Right atrium auricular region (tissue), 2 donors: ENCODE measurements around the gene CCDC69. TPM values are rescaled to one million over a fixed set of nuclear protein-coding genes. Genes with fewer than 3 reads are reported as not detected.

Experiments used
- DNase-seq: peaks from one replicate; pipeline ENCODE4 v3.0.0-alpha.2; 2019; ENCODE audit warnings: low spot score
- H3K27ac ChIP-seq, 2 donors: fragments of 200-600 bp; sonication (generic); 1 replicate in 1 of 2; 2 replicates in 1 of 2; pipeline ENCODE4 v1.5.1; 2016 to 2019
- H3K27me3 ChIP-seq, 2 donors: fragments of 200-600 bp; sonication (generic); one replicate each; pipeline versions ENCODE4 v1.5.1 to v1.6.0; 2017 to 2019
- H3K36me3 ChIP-seq: fragments of 200-600 bp; sonication (generic); one replicate; pipeline ENCODE4 v1.5.1; 2016
- H3K4me1 ChIP-seq, 2 donors: fragments of 200-600 bp; sonication (generic); one replicate each; pipeline versions ENCODE4 v1.5.1 to v1.6.0; 2017 to 2019
- H3K4me3 ChIP-seq, 2 donors: fragments of 200-600 bp; sonication (generic); 1 replicate in 1 of 2; 2 replicates in 1 of 2; pipeline ENCODE4 v1.5.1; 2017 to 2019; ENCODE audit warnings: mild to moderate bottlenecking in 1 of 2, moderate library complexity in 1 of 2
- H3K9me3 ChIP-seq, 2 donors: fragments of 200-600 bp; sonication (generic); one replicate each; pipeline ENCODE4 v1.5.1; 2019
- CTCF ChIP-seq, 2 donors: fragments of 200-600 bp; sonication (generic); IDR thresholded peaks; one replicate each; pipeline ENCODE4 v1.5.1; 2019; ENCODE audit warnings: antibody characterized with exemption in 2 of 2
- total RNA-seq, 2 donors: library from RNA; depleted of rRNA; stranded (reverse); fragments of >200 nt; gene quantifications; one replicate each; pipeline ENCODE4 v1.1.0, GENCODE V29; 2016

CCDC69 gene
- total RNA-seq, 2 donors from 2014 or later: 185 to 202 TPM

DNA sequence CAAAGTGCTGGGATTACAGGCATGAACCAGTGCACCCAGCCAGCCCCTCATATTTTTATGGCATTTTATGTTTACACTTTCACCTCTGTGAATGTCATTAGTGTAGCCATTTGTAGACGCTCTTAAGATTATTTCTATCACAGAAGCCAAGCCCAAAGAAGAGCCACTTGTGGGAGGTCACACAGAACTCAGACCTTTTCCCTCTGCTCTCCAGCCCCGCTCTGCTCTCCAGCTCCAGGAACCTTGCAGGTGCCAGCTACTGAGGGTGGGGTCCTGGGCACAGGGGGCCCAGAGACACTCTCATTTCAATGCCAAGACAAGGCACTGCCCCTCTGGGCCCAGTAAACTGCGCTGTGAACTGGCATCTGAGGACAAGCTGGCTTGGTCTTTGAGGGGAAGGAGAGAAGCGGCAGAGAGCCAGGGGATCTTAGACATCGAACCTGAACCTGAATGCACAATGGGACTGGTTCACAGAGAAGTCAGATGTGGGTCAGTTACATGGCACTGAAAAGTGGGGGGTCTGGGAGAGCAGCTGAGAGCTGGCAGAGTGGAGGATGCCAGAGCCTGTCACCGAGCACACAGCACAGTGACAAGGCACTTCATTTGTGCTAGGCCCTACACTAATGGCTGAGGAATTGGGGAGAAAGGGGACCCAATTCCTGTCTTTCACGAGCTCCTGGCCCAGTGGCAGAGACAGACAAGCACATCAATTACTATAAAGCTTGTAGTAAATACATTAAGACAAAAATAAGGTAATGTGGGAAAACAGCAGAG, 83.0 kb downstream of the CCDC69 start:
- TF ChIP-seq CTCF (IDR thresholded peaks at IDR 0.05): no peak
- H3K9me3 ChIP-seq: no peaks in the 10 kb centered on the region
- H3K27me3 ChIP-seq: no peaks in the 10 kb centered on the region
- no peak for DNase-seq
- H3K27ac ChIP-seq: peak overlapping the region; percentile 61 to 70
- peaks cover 48% of the 10 kb centered on the region for H3K36me3 ChIP-seq
- peaks cover 0 to 49% of the 10 kb centered on the region in 2 donors for H3K4me1 ChIP-seq
- no peak overlapping the region for H3K4me3 ChIP-seq

DNA sequence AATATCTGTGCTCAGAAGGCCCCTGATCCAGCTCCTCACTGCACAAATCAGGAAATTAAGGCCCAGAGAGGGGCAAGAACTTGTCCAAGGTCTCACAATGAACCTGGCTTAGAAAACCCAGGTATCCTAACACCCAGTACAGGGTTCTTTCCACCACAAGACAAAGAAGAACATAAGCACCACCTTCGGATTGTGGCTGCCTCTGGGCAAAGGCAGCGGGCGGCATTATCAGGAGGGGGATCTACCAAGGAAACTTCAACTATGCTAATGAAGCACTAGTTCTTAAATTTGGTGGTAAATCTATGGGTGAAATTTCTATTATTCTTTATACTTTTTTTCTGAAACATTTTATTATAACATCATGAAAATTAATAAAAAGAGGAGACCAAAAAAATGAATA, 84.2 kb downstream of the CCDC69 start:
- Histone ChIP-seq H3K27ac (no peak overlapping the region), H3K27me3 (no peaks in the 10 kb centered on the region), H3K9me3 (no peaks in the 10 kb centered on the region), H3K4me3 (no peak overlapping the region), H3K36me3 (peaks cover 60% of the 10 kb centered on the region), H3K4me1 (peaks cover 0 to 37% of the 10 kb centered on the region in 2 donors)
- DNase-seq: no peak
- TF ChIP-seq CTCF (IDR thresholded peaks at IDR 0.05): no peak

GRCh38 chr5:151139015-151139414, 84.9 kb downstream of the CCDC69 start:
- no peak overlapping the region for H3K4me3 ChIP-seq
- no peaks in the 10 kb centered on the region for H3K9me3 ChIP-seq
- TF ChIP-seq CTCF (IDR thresholded peaks at IDR 0.05): no peak
- H3K27me3 ChIP-seq: no peaks in the 10 kb centered on the region
- H3K36me3 ChIP-seq: peaks cover 64% of the 10 kb centered on the region
- H3K4me1 ChIP-seq: peaks cover 0 to 32% of the 10 kb centered on the region in 2 donors
- no peak overlapping the region for H3K27ac ChIP-seq
- no peak for DNase-seq

- TF ChIP-seq CTCF (IDR thresholded peaks at IDR 0.05): no peak
Observed at GRCh38 chr5:151138114-151138513, 85.8 kb downstream of the CCDC69 start.

GRCh38 chr5:151137067-151137825, 86.6 kb downstream of the CCDC69 start:
- DNase-seq: no peak
- Histone ChIP-seq H3K9me3 (no peaks in the 10 kb centered on the region), H3K36me3 (peaks cover 75% of the 10 kb centered on the region), H3K4me1 (peaks cover 0 to 23% of the 10 kb centered on the region in 2 donors), H3K4me3 (no peak overlapping the region), H3K27me3 (no peaks in the 10 kb centered on the region), H3K27ac (no peak overlapping the region)
- TF ChIP-seq CTCF (IDR thresholded peaks at IDR 0.05): no peak

More at GRCh38 chr5:151138114-151138513, 85.8 kb downstream of the CCDC69 start:
- peaks cover 66% of the 10 kb centered on the region for H3K36me3 ChIP-seq
- H3K4me3 ChIP-seq: no peak overlapping the region
- H3K4me1 ChIP-seq: peaks cover 0 to 31% of the 10 kb centered on the region in 2 donors
- DNase-seq: no peak
- peak overlapping the region in 1 of 2 donors; percentile 3 for H3K27ac ChIP-seq
- no peaks in the 10 kb centered on the region for H3K27me3 ChIP-seq
- H3K9me3 ChIP-seq: no peaks in the 10 kb centered on the region
